H9 (cell line): ENCODE results near the gene WDR4. TPM values are rescaled to one million over a fixed set of nuclear protein-coding genes. Genes with fewer than 3 reads are reported as not detected.

ENCODE experiments used
- DNase-seq: peaks from one replicate; pipeline ENCODE4 v3.0.0-alpha.2; 2017
- H2AFZ ChIP-seq: one replicate; pipeline ENCODE4 v1.6.1; 2013; ENCODE audit warnings: mild to moderate bottlenecking, low read length, control low read depth, moderate library complexity
- H2AK5ac ChIP-seq: 2 replicates; pipeline ENCODE4 v1.6.1; 2013; ENCODE audit warnings: low read length, control low read depth, mixed read lengths; ENCODE audit not compliant: insufficient read length
- H2BK120ac ChIP-seq: one replicate; pipeline ENCODE4 v1.6.1; 2013; ENCODE audit warnings: low read depth, mild to moderate bottlenecking, low read length, control low read depth, inconsistent platforms; ENCODE audit not compliant: poor library complexity, severe bottlenecking
- H2BK12ac ChIP-seq: 2 replicates; pipeline ENCODE4 v1.6.1; 2013; ENCODE audit warnings: low read length, control low read depth, mixed read lengths, low read depth; ENCODE audit not compliant: insufficient read length
- H2BK15ac ChIP-seq: 2 replicates; pipeline ENCODE4 v1.6.1; 2013; ENCODE audit warnings: low read depth, low read length, control low read depth
- H2BK20ac ChIP-seq: one replicate; pipeline ENCODE4 v1.6.1; 2013; ENCODE audit warnings: low read depth, mild to moderate bottlenecking, low read length, control low read depth, inconsistent platforms; ENCODE audit not compliant: poor library complexity, severe bottlenecking
- H2BK5ac ChIP-seq: 2 replicates; pipeline ENCODE4 v1.6.1; 2013; ENCODE audit warnings: low read length, control low read depth, mixed read lengths; ENCODE audit not compliant: insufficient read length
- H3K14ac ChIP-seq: 2 replicates; pipeline ENCODE4 v1.6.1; 2013; ENCODE audit warnings: low read length, control low read depth; ENCODE audit not compliant: insufficient read depth
- H3K18ac ChIP-seq: 2 replicates; pipeline ENCODE4 v1.6.1; 2013; ENCODE audit warnings: low read depth, mild to moderate bottlenecking, mixed read lengths, low read length, control low read depth; ENCODE audit not compliant: insufficient read length
- H3K23ac ChIP-seq: 2 replicates; pipeline ENCODE4 v1.6.1; 2013; ENCODE audit warnings: low read length, control low read depth, mixed read lengths, low read depth; ENCODE audit not compliant: insufficient read length
- H3K23me2 ChIP-seq: 2 replicates; pipeline ENCODE4 v1.6.1; 2013; ENCODE audit warnings: low read depth, mild to moderate bottlenecking, mixed read lengths, low read length, control low read depth; ENCODE audit not compliant: insufficient read length, poor library complexity, severe bottlenecking
- H3K27ac ChIP-seq: 2 replicates; pipeline ENCODE4 v1.5.1; 2013; ENCODE audit warnings: low read length, control low read depth, mixed read lengths, low read depth; ENCODE audit not compliant: insufficient read length
- H3K27me3 ChIP-seq: 2 replicates; pipeline ENCODE4 v1.6.1; 2013; ENCODE audit warnings: low read length, control low read depth, inconsistent platforms; ENCODE audit not compliant: insufficient read depth
- H3K4ac ChIP-seq: 2 replicates; pipeline ENCODE4 v1.6.1; 2013; ENCODE audit warnings: low read depth, mild to moderate bottlenecking, control low read depth, inconsistent platforms, low read length, moderate library complexity
- H3K4me1 ChIP-seq: 2 replicates; pipeline ENCODE4 v1.6.1; 2013; ENCODE audit warnings: low read length, control low read depth, inconsistent platforms; ENCODE audit not compliant: insufficient read depth
- H3K4me2 ChIP-seq: 2 replicates; pipeline ENCODE4 v1.6.1; 2013; ENCODE audit warnings: low read length, control low read depth, mixed read lengths; ENCODE audit not compliant: insufficient read length, insufficient read depth
- H3K56ac ChIP-seq: 2 replicates; pipeline ENCODE4 v1.6.1; 2013; ENCODE audit warnings: low read depth, mild to moderate bottlenecking, mixed read lengths, low read length, control low read depth; ENCODE audit not compliant: insufficient read length
- H3K79me1 ChIP-seq: 2 replicates; pipeline ENCODE4 v1.6.1; 2013; ENCODE audit warnings: low read depth, mild to moderate bottlenecking, moderate library complexity, low read length, control low read depth, inconsistent platforms; ENCODE audit not compliant: insufficient read depth, poor library complexity, severe bottlenecking
- H3K79me2 ChIP-seq: 2 replicates; pipeline ENCODE4 v1.6.1; 2013; ENCODE audit warnings: low read length, control low read depth, inconsistent platforms; ENCODE audit not compliant: insufficient read depth
- H3K9ac ChIP-seq: 2 replicates; pipeline ENCODE4 v1.6.1; 2013; ENCODE audit warnings: low read length, control low read depth, mixed read lengths; ENCODE audit not compliant: insufficient read length; ENCODE audit errors: extremely low read depth
- H3K9me3 ChIP-seq: one replicate; pipeline ENCODE4 v1.6.1; 2013; ENCODE audit warnings: low read depth, low read length, inconsistent platforms; ENCODE audit not compliant: control insufficient read depth
- H3T11ph ChIP-seq: one replicate; pipeline ENCODE4 v1.6.1; 2013; ENCODE audit warnings: mild to moderate bottlenecking, low read length, control low read depth, inconsistent platforms
- H4K20me1 ChIP-seq: one replicate; pipeline ENCODE4 v1.6.1; 2013; ENCODE audit not compliant: control insufficient read depth, insufficient read length, insufficient read depth
- H4K5ac ChIP-seq: 2 replicates; pipeline ENCODE4 v1.6.1; 2013; ENCODE audit warnings: low read depth, mild to moderate bottlenecking, mixed read lengths, low read length, control low read depth; ENCODE audit not compliant: insufficient read length
- H4K8ac ChIP-seq: replicated peaks from 2 replicates; pipeline ENCODE4 v1.6.1; 2013; ENCODE audit warnings: low read length, control low read depth, mixed read lengths, low read depth; ENCODE audit not compliant: insufficient read length
- H4K91ac ChIP-seq: 2 replicates; pipeline ENCODE4 v1.6.1; 2013; ENCODE audit warnings: low read depth, mild to moderate bottlenecking, moderate library complexity, mixed read lengths, low read length, control low read depth; ENCODE audit not compliant: insufficient read length
- H3K27ac Mint-ChIP-seq, 3 experiments: 2 replicates in 2 of 3; 3 replicates in 1 of 3; pipeline ENCODE4 v1.8.0; 2020 to 2021; ENCODE audit warnings: mixed read lengths in 3 of 3, mild to moderate bottlenecking in 1 of 3, moderate library complexity in 1 of 3
- H3K27me3 Mint-ChIP-seq: 2 replicates; pipeline ENCODE4 v1.8.0; 2021; ENCODE audit warnings: low read depth, mild to moderate bottlenecking, moderate library complexity, mixed read lengths
- H3K36me3 Mint-ChIP-seq, 3 experiments: 2 replicates in 2 of 3; 3 replicates in 1 of 3; pipeline ENCODE4 v1.8.0; 2020 to 2021; ENCODE audit warnings: low read depth in 3 of 3, mixed read lengths in 3 of 3; ENCODE audit not compliant: insufficient read depth in 1 of 3
- H3K4me1 Mint-ChIP-seq, 2 experiments: 2 replicates each; pipeline ENCODE4 v1.8.0; 2020; ENCODE audit warnings: mixed read lengths in 2 of 2
- H3K4me3 Mint-ChIP-seq, 2 experiments: 2 replicates in 1 of 2; 3 replicates in 1 of 2; pipeline ENCODE4 v1.8.0; 2020 to 2021; ENCODE audit warnings: mild to moderate bottlenecking in 2 of 2, mixed read lengths in 2 of 2, moderate library complexity in 1 of 2
- H3K9me3 Mint-ChIP-seq, 2 experiments: 2 replicates in 1 of 2; 3 replicates in 1 of 2; pipeline ENCODE4 v1.8.0; 2020; ENCODE audit warnings: mild to moderate bottlenecking in 2 of 2, mixed read lengths in 2 of 2, moderate library complexity in 1 of 2
- WGBS: extraction: QIAGEN DNeasy Blood & Tissue Kit; methylation state at CpG from one replicate; pipeline ENCODE4 v1.1.7; 2013; ENCODE audit warnings: missing lambda C conversion rate, low lambda C conversion rate, mixed read lengths; ENCODE audit not compliant: insufficient read length; ENCODE audit errors: extremely low coverage; 5-methylcytosine and 5-hydroxymethylcytosine counted together
- total RNA-seq: library from RNA; stranded (reverse); gene quantifications from 2 replicates; pipeline ENCODE4 v1.2.1, GENCODE V29; 2021
- TF ChIP-seq, protein P1 (sequence below): fragments of 200-600 bp; sonication (generic); conservative IDR thresholded peaks from 3 replicates; pipeline ENCODE4 v1.8.0; 2021; ENCODE audit warnings: antibody characterized with exemption, mild to moderate bottlenecking

The WDR4 gene
- total RNA-seq, 1 experiment from 2014 or later: 54.4 TPM

DNA sequence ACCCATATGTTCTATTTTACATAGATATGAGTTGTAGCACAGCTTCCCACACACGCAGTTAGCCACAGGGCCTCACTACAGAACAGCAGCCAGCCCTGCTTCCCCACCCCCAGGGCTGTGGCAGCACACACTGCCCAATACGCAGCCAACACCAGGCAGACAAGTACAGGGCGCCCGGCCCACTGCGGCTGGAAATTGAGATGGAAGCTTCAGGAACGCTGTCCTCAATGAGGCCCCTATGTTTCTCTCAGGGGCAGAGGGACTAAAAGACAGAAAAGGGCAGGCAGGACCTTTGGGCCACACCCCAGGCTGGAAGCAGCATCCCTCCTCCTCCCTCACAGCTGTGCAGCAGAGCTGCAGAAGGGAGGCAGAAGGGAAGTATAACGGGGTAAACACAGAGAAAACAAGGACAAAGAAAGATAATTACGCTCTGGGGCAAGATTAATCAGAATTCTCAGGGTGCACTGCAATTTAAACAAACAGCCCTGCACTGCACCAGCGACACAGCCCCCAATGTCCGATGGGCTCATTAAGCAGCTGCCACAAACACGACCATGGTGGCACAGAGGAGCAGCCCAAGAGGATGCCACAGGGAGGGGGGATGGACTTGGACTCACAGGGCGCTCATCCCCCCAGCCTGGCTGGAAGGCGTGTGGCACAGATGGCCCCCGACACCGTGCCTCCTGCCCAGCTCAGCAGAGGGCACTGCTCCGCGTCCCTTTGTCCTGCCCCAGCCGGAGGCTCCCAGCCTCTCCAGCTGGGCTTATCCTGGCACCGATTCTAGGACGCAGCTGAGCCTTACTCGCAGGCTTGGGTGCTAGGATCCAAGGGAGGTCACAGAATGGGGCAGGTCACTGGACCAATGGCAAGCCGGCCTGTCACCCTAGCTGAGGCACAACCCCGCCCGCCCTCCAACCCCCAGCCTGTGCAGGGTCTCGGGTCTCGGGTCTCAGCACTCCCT is 14.2 kb downstream of the WDR4 start:
- no peaks in the 10 kb centered on the region for H3K27me3 ChIP-seq
- Mint-ChIP-seq H3K9me3 (no peaks in the 10 kb centered on the region), H3K36me3 (peaks cover 41 to 79% (median 78%) of the 10 kb centered on the region in 3 experiments), H3K27ac (peak overlapping the region; percentile 49 to 85 (median 53); a peak in 6 of 7 replicates), H3K4me1 (peaks cover 10 to 20% of the 10 kb centered on the region in 2 experiments; a peak in 3 of 4 replicates), H3K4me3 (no peak overlapping the region; a peak in 1 of 5 replicates), H3K27me3 (no peaks in the 10 kb centered on the region; the same call in 1 of the 2 replicates)
- H2BK15ac ChIP-seq: no peak overlapping the region
- no peak overlapping the region for H2BK120ac ChIP-seq
- H2BK20ac ChIP-seq: no peak overlapping the region
- no peaks in the 10 kb centered on the region for H3K4me1 ChIP-seq
- H3K56ac ChIP-seq: no peak overlapping the region
- no peak overlapping the region for H3T11ph ChIP-seq
- no peak overlapping the region for H4K8ac ChIP-seq
- no peak overlapping the region for H4K5ac ChIP-seq
- no peak overlapping the region for H2BK12ac ChIP-seq
- no CpG with 5 or more reads among the region's 26 CpGs for WGBS
- H3K27ac ChIP-seq: no peak overlapping the region
- no peaks in the 10 kb centered on the region for H3K9me3 ChIP-seq
- no peak overlapping the region for H3K23ac ChIP-seq
- peaks cover 3% of the 10 kb centered on the region for H3K79me1 ChIP-seq
- H2BK5ac ChIP-seq: no peak overlapping the region
- peaks cover 42% of the 10 kb centered on the region for H3K79me2 ChIP-seq
- no peak overlapping the region for H3K4ac ChIP-seq
- H4K91ac ChIP-seq: no peak overlapping the region
- H4K20me1 ChIP-seq: peaks cover 3% of the 10 kb centered on the region
- no peak overlapping the region for H3K9ac ChIP-seq
- H3K23me2 ChIP-seq: no peaks in the 10 kb centered on the region
- no peak for DNase-seq
- no peak overlapping the region for H2AK5ac ChIP-seq
- H2AFZ ChIP-seq: no peak overlapping the region
- TF ChIP-seq, protein P1, sequence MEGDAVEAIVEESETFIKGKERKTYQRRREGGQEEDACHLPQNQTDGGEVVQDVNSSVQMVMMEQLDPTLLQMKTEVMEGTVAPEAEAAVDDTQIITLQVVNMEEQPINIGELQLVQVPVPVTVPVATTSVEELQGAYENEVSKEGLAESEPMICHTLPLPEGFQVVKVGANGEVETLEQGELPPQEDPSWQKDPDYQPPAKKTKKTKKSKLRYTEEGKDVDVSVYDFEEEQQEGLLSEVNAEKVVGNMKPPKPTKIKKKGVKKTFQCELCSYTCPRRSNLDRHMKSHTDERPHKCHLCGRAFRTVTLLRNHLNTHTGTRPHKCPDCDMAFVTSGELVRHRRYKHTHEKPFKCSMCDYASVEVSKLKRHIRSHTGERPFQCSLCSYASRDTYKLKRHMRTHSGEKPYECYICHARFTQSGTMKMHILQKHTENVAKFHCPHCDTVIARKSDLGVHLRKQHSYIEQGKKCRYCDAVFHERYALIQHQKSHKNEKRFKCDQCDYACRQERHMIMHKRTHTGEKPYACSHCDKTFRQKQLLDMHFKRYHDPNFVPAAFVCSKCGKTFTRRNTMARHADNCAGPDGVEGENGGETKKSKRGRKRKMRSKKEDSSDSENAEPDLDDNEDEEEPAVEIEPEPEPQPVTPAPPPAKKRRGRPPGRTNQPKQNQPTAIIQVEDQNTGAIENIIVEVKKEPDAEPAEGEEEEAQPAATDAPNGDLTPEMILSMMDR: no peak
- no peak overlapping the region for H3K4me2 ChIP-seq
- no peak overlapping the region for H3K18ac ChIP-seq
- H3K14ac ChIP-seq: no peak overlapping the region
